ENCODE measurements around the gene TNFSF8.

Gene TNFSF8

GRCh38 chr9:114883709-114884108 lies 46.7 kb downstream of the TNFSF8 start:
- no peak overlapping the region for H3K27ac ChIP-seq (ENCODE audit: extremely low read depth, low read depth, low read length)
- TF ChIP-seq ZNF449 (tag by site-specific recombination; IDR thresholded peaks at IDR 0.05) (no peak), IKZF3 (tag by site-specific recombination; IDR thresholded peaks at IDR 0.05) (no peak), ZNF692 (tag by site-specific recombination; IDR thresholded peaks at IDR 0.05) (no peak), PBX3 (CRISPR knock-in tag; IDR thresholded peaks at IDR 0.05) (no peak)
- CTCF ChIA-PET = interaction anchor here (1.6 kb wide), 1 partner anchor 23 kb away, joined by 3 read pairs; no protein-coding TSS in a partner anchor

GRCh38 chr9:114880291-114880745 lies 50.1 kb downstream of the TNFSF8 start:
- Histone ChIP-seq H3K36me3 (ENCODE audit: control insufficient read depth in 2 of 2, insufficient read depth in 1 of 2, low read length in 2 of 2) (no peaks in the 10 kb centered on the region), H3K9me3 (ENCODE audit: control insufficient read depth, insufficient read depth, low read depth, low read length) (no peaks in the 10 kb centered on the region), H3K27ac (ENCODE audit: extremely low read depth, low read depth, low read length) (no peak overlapping the region), H3K4me3 (ENCODE audit: low read depth, low read length) (no peak overlapping the region), H3K4me1 (ENCODE audit: control insufficient read depth, insufficient read depth, low read length) (no peaks in the 10 kb centered on the region)
- no peak for TF ChIP-seq PRDM1 (tag by site-specific recombination; IDR thresholded peaks at IDR 0.05)
- no peak for TF ChIP-seq ZFP69B (tag by site-specific recombination; IDR thresholded peaks at IDR 0.05)
- no peak for TF ChIP-seq ZNF302 (tag by site-specific recombination; IDR thresholded peaks at IDR 0.05; ENCODE audit: low read depth)
- TF ChIP-seq SALL2 (tag by site-specific recombination; IDR thresholded peaks at IDR 0.05; ENCODE audit: borderline replicate concordance) = no peak
- no peak for TF ChIP-seq SP2 (tag by site-specific recombination; IDR thresholded peaks at IDR 0.05)
- TF ChIP-seq YY1 (tag by site-specific recombination; IDR thresholded peaks at IDR 0.05) = no peak
- CTCF ChIA-PET = interaction anchor here (0.7 to 1.4 kb wide), 3 partner anchors 19 to 199 kb away, joined by 3 read pairs; no protein-coding TSS in a partner anchor
- POLR2A ChIA-PET = no interaction called here

More at GRCh38 chr9:114883709-114884108, 46.7 kb downstream of the TNFSF8 start:
- Histone ChIP-seq H3K4me1 (ENCODE audit: control insufficient read depth, insufficient read depth, low read length) (no peaks in the 10 kb centered on the region), H3K36me3 (ENCODE audit: control insufficient read depth in 2 of 2, insufficient read depth in 1 of 2, low read length in 2 of 2) (no peaks in the 10 kb centered on the region), H3K4me3 (ENCODE audit: low read depth, low read length) (no peak overlapping the region), H3K9me3 (ENCODE audit: control insufficient read depth, insufficient read depth, low read depth, low read length) (no peaks in the 10 kb centered on the region)
- POLR2A ChIA-PET = no interaction called here

DNA sequence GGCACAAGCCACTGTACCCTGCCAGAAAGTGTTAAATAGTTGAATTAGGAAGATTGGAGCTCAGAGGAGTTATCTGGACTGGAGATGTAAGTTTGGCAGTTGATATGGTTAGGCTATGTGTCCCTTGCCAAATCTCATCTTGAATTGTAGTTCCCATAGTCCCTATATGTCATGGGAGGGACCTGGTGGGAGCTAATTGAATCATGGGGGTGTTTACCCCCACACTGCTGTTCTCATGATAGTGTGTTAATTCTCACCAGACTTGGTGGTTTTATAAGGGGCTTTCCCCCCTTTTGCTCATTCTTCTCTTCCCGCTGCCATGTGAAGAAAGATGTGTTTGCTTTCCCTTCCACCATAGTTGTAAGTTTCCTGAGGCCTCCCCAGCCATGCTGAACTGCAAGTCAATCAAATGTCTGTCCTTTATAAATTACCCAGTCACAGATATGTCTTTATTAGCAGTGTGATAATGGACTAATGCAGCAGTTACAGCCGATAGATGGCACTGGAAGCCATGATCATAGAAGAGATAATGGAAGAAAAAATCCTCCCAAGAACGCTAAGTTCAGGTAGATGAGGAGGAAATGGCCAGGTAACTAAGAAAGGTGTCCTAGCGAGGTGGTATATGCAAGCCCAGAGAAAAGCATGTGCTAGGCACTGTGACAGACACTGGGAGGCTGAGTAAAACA lies 51.4 kb downstream of the TNFSF8 start:
- ChIA-PET POLR2A (no interaction called here), CTCF (interaction anchor here (0.7 kb wide), 1 partner anchor 197 kb away, joined by 5 read pairs; no protein-coding TSS in a partner anchor)
- H3K36me3 ChIP-seq (ENCODE audit: control insufficient read depth in 2 of 2, insufficient read depth in 1 of 2, low read length in 2 of 2) = no peaks in the 10 kb centered on the region
- H3K4me3 ChIP-seq (ENCODE audit: low read depth, low read length) = no peak overlapping the region
- H3K4me1 ChIP-seq (ENCODE audit: control insufficient read depth, insufficient read depth, low read length) = no peaks in the 10 kb centered on the region
- H3K9me3 ChIP-seq (ENCODE audit: control insufficient read depth, insufficient read depth, low read depth, low read length) = no peaks in the 10 kb centered on the region
- no peak overlapping the region for H3K27ac ChIP-seq (ENCODE audit: extremely low read depth, low read depth, low read length)
- TF ChIP-seq ZNF211 (tag by site-specific recombination; IDR thresholded peaks at IDR 0.05; ENCODE audit: low read depth) (no peak), ZBTB1 (tag by site-specific recombination; IDR thresholded peaks at IDR 0.05) (no peak), HIC1 (tag by site-specific recombination; IDR thresholded peaks at IDR 0.05) (no peak), ZNF423 (tag by site-specific recombination; IDR thresholded peaks at IDR 0.05) (no peak), KLF7 (tag by site-specific recombination; IDR thresholded peaks at IDR 0.05; ENCODE audit: borderline replicate concordance) (no peak), GLI2 (tag by site-specific recombination; IDR thresholded peaks at IDR 0.05; ENCODE audit: borderline replicate concordance, low read depth) (no peak), ZNF292 (tag by site-specific recombination; IDR thresholded peaks at IDR 0.05; ENCODE audit: borderline replicate concordance, low read depth) (no peak), ZNF585B (tag by site-specific recombination; IDR thresholded peaks at IDR 0.05) (no peak), ZNF16 (tag by site-specific recombination; IDR thresholded peaks at IDR 0.05; ENCODE audit: low read depth) (no peak), EGR2 (tag by site-specific recombination; IDR thresholded peaks at IDR 0.05; ENCODE audit: low read depth) (no peak)
- TF ChIP-seq, protein P1, sequence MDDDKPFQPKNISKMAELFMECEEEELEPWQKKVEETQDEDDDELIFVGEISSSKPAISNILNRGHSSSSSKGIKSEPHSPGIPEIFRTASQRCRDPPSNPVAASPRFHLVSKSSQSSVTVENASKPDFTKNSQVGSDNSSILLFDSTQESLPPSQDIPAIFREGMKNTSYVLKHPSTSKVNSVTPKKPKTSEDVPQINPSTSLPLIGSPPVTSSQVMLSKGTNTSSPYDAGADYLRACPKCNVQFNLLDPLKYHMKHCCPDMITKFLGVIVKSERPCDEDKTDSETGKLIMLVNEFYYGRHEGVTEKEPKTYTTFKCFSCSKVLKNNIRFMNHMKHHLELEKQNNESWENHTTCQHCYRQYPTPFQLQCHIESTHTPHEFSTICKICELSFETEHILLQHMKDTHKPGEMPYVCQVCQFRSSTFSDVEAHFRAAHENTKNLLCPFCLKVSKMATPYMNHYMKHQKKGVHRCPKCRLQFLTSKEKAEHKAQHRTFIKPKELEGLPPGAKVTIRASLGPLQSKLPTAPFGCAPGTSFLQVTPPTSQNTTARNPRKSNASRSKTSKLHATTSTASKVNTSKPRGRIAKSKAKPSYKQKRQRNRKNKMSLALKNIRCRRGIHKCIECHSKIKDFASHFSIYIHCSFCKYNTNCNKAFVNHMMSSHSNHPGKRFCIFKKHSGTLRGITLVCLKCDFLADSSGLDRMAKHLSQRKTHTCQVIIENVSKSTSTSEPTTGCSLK (tag by site-specific recombination; IDR thresholded peaks at IDR 0.05) = no peak
